NCI-H2107 (cell line): Measurements from ENCODE around the gene RBM20.
"Not testable (repeated sequence)": the region's sequence is repeated elsewhere in the genome, so short reads cannot be mapped to it uniquely, and the experiment has no call there.

Experiments
- DNase-seq: peaks from one replicate; lab custom pipeline; 2025; lab: John Stamatoyannopoulos, UW

The RBM20 gene

GRCh38 chr10:110853921-110854605 is 209.9 kb downstream of the RBM20 start:
- no peak for DNase-seq

GRCh38 chr10:110857265-110858171 is 213.4 kb downstream of the RBM20 start:
- peak; percentile 75 for DNase-seq

GRCh38 chr10:110858297-110858934 is 214.3 kb downstream of the RBM20 start:
- DNase-seq, result no peak

- DNase-seq, result no peak
Observed at GRCh38 chr10:110859206-110859972, 215.3 kb downstream of the RBM20 start.

GRCh38 chr10:110859973-110860376 is 215.8 kb downstream of the RBM20 start:
- DNase-seq, result no peak

- no peak for DNase-seq
Observed at GRCh38 chr10:110860576-110861241, 216.6 kb downstream of the RBM20 start.

GRCh38 chr10:110861476-110861875 is 217.3 kb downstream of the RBM20 start:
- DNase-seq, result no peak

GRCh38 chr10:110861930-110862649 is 218.0 kb downstream of the RBM20 start:
- no peak for DNase-seq

- no peak for DNase-seq
Observed at GRCh38 chr10:110862961-110863360, 218.8 kb downstream of the RBM20 start.

GRCh38 chr10:110863361-110863760 is 219.2 kb downstream of the RBM20 start:
- no peak for DNase-seq

GRCh38 chr10:110863956-110864355 is 219.8 kb downstream of the RBM20 start:
- DNase-seq, result no peak

- no peak for DNase-seq
Observed at GRCh38 chr10:110864662-110865140, 220.6 kb downstream of the RBM20 start.

- DNase-seq, result no peak
Observed at GRCh38 chr10:110865186-110865808, 221.2 kb downstream of the RBM20 start.

- DNase-seq, result no peak
Observed at GRCh38 chr10:110865809-110866482, 221.8 kb downstream of the RBM20 start.

- DNase-seq, result not testable (repeated sequence)
Observed at GRCh38 chr10:110867011-110867806, 223.1 kb downstream of the RBM20 start.

- no peak for DNase-seq
Observed at GRCh38 chr10:110867807-110868465, 223.8 kb downstream of the RBM20 start.

- no peak for DNase-seq
Observed at GRCh38 chr10:110868981-110869380, 224.8 kb downstream of the RBM20 start.

- no peak for DNase-seq
Observed at GRCh38 chr10:110870823-110871297, 226.7 kb downstream of the RBM20 start.
